GM08714 (cell line): Measurements from ENCODE around the gene SLC22A7.

Experiments
- H3K4me3 ChIP-seq: fragments of 200-500 bp; sonication (Bioruptor generic); 2 replicates; pipeline ENCODE4 v1.5.1; 2014; ENCODE audit warnings: mild to moderate bottlenecking, low read length, inconsistent platforms
- ZNF274 ChIP-seq: IDR thresholded peaks from 2 replicates; pipeline ENCODE4 v1.6.1; 2012; ENCODE audit warnings: mild to moderate bottlenecking, low read depth, low read length

SLC22A7 gene

DNA sequence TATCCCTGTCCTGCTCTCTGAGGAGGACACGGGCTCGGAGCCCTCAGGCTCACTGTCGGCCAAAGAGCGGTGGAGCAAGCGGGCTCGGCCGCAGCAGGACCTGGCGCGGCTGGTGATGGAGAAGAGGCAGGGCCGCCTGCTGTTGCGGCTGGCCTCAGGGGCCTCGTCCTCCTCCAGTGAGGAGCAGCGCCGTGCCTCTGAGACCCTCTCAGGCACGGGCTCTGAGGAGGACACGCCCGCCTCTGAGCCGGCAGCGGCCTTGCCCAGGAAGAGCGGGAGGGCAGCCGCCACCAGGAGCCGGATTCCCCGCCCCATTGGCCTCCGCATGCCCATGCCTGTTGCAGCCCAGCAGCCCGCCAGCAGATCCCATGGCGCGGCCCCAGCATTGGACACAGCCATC, 14.2 kb upstream of the SLC22A7 start:
- H3K4me3 ChIP-seq: no peak overlapping the region
- TF ChIP-seq ZNF274: no peak

DNA sequence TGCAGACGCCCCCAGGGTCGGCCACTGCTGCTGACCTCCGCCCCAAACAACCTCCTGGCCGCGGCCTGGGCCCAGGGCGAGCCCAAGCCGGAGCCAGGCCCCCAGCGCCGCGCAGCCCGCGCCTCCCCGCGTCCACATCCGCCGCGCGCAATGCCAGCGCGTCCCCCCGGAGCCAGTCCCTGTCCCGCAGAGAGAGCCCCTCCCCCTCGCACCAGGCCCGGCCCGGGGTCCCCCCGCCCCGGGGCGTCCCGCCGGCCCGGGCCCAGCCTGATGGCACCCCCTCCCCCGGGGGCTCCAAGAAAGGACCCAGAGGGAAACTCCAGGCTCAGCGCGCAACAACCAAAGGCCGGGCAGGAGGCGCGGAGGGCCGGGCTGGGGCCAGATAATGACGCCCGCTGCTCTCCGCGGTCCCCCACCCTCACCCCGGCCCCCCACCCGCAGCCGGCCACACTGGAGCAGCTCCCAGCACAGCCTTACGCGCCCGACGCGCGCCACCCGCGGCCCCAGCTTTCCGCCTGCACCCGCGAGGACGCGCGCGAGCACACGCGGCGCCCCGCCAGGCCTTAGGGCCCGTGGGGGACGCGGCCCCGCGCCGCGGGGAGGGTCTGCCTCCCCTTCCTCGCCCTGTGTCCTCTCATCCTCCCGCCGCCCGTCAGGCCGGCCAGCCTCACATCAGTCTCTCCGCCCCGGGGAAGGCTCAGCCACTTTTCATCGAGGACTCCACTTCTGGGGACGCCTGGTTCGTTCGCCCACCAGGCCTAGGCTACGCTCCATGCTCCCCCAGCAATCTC, 12.9 kb upstream of the SLC22A7 start:
- TF ChIP-seq ZNF274: no peak
- no peak overlapping the region for H3K4me3 ChIP-seq

DNA sequence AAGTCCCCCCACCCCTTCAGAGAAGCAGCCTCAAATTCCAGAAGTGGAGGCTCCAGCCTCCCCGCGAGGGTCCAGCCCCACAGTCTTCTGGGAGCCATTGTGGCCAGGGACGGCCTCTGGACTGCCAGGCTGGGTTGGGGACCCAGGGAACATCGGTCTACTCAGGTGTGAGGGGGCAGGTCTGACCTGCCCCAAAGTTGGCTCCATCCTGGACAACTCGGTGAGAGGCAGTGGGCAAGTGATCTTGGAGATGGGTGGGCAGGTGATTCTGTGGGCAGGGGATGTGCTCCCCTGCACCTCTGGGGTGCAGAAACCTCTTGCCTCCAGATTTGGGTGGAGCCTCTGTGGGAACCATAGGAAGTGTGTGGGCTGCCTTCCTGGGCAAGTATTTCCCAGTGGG, 12.2 kb upstream of the SLC22A7 start:
- TF ChIP-seq ZNF274: no peak
- no peak overlapping the region for H3K4me3 ChIP-seq

DNA sequence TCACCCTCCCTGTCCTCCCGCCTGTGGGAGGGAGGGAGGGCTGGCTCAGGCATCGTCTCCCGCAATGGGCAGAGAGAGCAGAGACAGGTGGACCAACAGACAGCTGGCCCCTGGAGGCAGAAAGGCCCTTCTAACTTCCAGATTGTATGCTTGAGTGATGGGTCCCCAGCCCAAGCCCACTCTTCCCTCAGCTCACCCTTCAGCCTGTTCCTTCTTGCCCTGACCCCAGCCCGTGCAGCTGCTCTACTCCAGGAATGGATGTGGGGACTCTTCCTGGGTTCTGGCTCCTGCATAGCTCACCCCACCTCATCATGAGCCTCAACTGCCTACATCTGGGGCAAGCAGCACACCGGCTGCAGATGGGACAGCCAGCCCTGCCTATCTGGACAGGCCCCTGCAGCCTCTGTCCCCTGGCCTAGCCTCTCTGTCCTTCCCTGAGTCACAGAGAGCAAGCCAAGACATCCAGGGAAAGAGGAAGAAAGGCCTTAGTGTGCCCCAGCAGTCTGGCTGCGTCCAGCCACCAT, 11.5 kb upstream of the SLC22A7 start:
- TF ChIP-seq ZNF274: no peak
- H3K4me3 ChIP-seq: no peak overlapping the region

GRCh38 chr6:43286980-43287716, 10.9 kb upstream of the SLC22A7 start:
- H3K4me3 ChIP-seq: no peak overlapping the region

DNA sequence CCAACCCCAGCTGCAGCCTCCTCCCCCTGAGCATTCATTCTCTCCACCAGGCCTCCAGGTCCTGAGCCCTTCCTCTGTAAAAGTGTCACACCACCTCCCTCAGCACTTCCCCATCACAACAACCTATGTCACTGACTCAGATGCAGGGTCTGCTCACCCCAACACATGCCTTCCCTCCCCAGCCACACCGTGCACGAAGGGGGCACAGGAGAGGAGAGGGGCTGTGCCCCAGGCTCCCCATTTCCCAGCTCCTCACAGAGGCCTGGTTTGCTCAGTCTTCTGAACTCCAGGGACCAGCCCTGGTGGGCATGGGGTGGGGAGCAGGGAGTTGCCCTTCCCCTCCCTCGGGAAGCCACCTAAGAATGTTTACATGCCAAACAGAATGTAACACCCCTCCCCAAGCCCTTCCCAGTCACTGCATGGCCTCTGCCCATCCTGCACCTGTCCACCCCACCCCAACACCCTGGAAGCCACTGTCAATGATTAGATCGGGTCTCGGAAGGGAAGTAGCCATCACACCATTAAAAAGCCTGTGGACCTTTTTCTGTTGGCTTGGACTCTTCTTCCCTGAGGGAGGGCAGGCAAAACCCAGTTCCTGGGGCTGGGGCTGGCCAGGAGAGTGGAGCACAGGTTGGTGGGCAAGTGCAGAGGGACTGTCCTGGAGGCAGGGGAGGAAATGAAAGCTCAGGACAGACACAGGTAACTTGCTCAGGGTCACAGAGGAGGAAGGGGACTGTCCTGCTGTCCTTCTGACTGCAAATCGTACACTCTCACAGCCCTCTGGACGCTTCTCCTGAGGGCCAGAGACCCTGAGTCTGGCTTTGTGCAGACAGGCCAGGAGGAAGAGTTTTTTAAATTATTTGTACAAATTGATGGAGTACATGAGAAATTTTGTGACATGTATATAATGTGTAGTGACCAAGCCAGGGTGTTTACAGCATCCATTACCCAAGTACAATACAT, 10.1 kb upstream of the SLC22A7 start:
- H3K4me3 ChIP-seq: no peak overlapping the region
- TF ChIP-seq ZNF274: no peak

More at GRCh38 chr6:43286980-43287716, 10.9 kb upstream of the SLC22A7 start:
- no peak for TF ChIP-seq ZNF274

- TF ChIP-seq ZNF274: no peak
- H3K4me3 ChIP-seq: no peak overlapping the region
These were observed 7.6 kb upstream of the SLC22A7 start for GRCh38 chr6:43290339-43290904.

- H3K4me3 ChIP-seq: no peak overlapping the region
These were observed 7.1 kb upstream of the SLC22A7 start for GRCh38 chr6:43290905-43291355.

DNA sequence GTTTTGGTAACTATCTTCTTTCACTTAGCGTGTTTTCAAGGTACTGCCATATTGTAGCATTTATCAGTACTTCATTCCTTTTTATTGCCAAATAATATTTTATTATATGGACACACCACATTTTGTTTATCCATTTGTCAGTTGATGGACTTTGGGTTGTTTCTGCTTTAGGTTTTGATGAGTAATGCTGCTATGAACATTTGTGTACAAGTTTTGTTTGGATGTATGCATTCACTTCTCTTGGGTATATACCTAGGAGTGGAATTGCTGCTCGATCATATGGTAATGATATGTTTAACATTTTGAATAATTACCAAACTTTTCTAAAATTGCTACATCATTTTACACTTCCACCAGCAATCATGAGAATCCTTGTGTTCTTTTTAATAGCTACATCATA, 6.4 kb upstream of the SLC22A7 start:
- TF ChIP-seq ZNF274: no peak
- no peak overlapping the region for H3K4me3 ChIP-seq

More at GRCh38 chr6:43290905-43291355, 7.1 kb upstream of the SLC22A7 start:
- no peak for TF ChIP-seq ZNF274

DNA sequence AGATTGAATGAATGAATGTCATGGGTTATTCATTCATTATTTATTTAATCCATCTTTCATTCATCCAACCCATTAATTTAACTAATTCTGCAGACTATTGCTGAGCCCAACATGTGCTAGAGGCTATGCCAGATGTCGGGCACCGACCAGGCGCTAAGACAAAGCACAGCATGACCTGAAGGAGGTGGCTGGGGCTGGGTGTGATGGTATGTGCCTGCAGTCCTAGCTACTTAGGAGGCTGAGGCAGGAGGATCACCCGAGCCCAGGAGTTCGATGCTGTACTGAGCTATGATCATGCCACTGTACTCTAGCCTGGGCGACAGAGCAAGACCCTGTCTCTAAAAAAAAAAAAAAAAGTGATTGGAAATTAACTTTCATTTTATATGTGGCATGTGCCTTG, 5.7 kb upstream of the SLC22A7 start:
- no peak overlapping the region for H3K4me3 ChIP-seq
- no peak for TF ChIP-seq ZNF274

GRCh38 chr6:43292763-43293318, 5.2 kb upstream of the SLC22A7 start:
- H3K4me3 ChIP-seq: no peak overlapping the region
- no peak for TF ChIP-seq ZNF274

- H3K4me3 ChIP-seq: no peak overlapping the region
- TF ChIP-seq ZNF274: no peak
These were observed 4.4 kb upstream of the SLC22A7 start for GRCh38 chr6:43293698-43294097.

DNA sequence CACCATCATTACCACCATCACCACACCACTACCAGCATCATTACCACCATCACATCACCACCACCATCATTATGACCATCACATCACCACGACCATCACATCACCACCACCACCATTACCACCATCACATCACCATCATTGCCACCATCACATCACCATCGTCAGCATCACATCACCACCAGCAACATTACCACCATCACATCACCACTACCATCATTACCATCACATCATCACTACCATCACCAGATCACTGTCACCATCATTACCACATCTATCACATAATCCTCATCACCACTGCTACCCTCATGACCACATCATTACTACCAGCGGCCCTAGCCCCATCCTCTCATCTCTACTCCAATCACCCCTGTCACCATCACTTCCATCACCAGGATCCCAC, 3.5 kb upstream of the SLC22A7 start:
- no peak overlapping the region for H3K4me3 ChIP-seq
- no peak for TF ChIP-seq ZNF274
